Keratinocyte (primary cell): ENCODE data around the gene IQSEC3.
"Not testable (repeated sequence)": the region's sequence is repeated elsewhere in the genome, so short reads cannot be mapped to it uniquely, and the experiment has no call there.

Source experiments
- CTCF ChIP-seq, 3 experiments: IDR thresholded peaks in 1 of 3; conservative IDR thresholded peaks in 1 of 3; optimal IDR thresholded peaks in 1 of 3; 2 replicates in 2 of 3; 3 replicates in 1 of 3; pipeline versions ENCODE3 to v1.5.1; 2011; ENCODE audit warnings: low read length in 3 of 3, mild to moderate bottlenecking in 3 of 3, moderate library complexity in 2 of 3, control low read depth in 1 of 3, inconsistent platforms in 1 of 3; ENCODE audit not compliant: insufficient read depth in 2 of 3; ENCODE audit errors: extremely low read depth in 1 of 3
- EZH2 ChIP-seq: IDR thresholded peaks from one replicate; pipeline ENCODE4 v1.6.1; 2012; ENCODE audit warnings: inconsistent platforms, mild to moderate bottlenecking, low read length, moderate library complexity

- TF ChIP-seq CTCF (optimal IDR thresholded peaks at IDR 0.05 in 1 of 3, IDR thresholded peaks at IDR 0.05 in 1 of 3, conservative IDR thresholded peaks at IDR 0.05 in 1 of 3; ENCODE audit: extremely low read depth in 1 of 3, insufficient read depth in 2 of 3, low read length in 3 of 3); EZH2: not testable (repeated sequence)
These were observed 47.6 kb upstream of the IQSEC3 start for GRCh38 chr12:18821-19567.
